ENCODE results near the gene ARMC5.

The ARMC5 gene

DNA sequence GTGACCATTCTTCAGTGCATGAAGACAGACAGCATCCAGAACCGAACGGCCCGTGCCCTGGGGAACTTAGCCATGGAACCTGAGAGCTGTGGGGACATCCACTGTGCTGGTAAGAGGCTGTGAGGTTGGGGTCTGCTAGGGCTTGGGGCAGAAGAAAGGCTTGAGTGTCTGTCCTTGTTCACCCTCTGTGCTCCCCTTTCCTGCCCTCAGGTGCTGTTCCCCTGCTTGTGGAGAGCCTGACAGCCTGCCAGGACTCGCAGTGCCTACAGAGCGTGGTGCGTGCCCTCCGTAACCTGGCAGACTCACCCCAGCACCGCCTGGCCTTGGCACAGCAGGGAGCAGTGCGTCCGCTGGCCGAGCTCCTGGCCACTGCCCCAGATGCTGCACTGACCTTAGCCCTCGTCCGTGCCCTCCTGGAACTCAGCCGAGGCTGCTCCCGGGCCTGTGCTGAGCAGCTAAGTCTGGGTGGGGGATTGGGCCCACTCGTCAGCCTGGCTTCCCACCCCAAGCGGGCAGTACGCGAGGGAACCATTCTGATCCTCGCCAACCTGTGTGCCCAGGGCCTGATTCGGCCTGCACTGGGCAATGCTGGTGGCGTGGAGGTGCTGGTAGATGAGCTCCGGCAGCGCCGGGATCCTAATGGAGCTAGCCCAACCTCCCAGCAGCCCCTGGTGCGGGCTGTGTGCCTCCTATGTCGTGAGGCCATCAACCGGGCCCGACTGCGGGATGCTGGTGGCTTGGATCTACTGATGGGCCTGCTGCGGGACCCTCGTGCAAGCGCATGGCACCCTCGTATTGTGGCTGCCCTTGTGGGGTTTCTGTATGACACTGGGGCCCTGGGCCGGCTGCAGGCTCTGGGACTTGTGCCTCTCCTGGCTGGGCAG is 2.9 kb downstream of the ARMC5 start:
- no peaks in the 10 kb centered on the region for H3K9me3 Mint-ChIP-seq
- TF ChIP-seq, protein P1, sequence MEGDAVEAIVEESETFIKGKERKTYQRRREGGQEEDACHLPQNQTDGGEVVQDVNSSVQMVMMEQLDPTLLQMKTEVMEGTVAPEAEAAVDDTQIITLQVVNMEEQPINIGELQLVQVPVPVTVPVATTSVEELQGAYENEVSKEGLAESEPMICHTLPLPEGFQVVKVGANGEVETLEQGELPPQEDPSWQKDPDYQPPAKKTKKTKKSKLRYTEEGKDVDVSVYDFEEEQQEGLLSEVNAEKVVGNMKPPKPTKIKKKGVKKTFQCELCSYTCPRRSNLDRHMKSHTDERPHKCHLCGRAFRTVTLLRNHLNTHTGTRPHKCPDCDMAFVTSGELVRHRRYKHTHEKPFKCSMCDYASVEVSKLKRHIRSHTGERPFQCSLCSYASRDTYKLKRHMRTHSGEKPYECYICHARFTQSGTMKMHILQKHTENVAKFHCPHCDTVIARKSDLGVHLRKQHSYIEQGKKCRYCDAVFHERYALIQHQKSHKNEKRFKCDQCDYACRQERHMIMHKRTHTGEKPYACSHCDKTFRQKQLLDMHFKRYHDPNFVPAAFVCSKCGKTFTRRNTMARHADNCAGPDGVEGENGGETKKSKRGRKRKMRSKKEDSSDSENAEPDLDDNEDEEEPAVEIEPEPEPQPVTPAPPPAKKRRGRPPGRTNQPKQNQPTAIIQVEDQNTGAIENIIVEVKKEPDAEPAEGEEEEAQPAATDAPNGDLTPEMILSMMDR (IDR thresholded peaks at IDR 0.05; ENCODE audit: unreplicated experiment in 3 of 3): no peak
- H3K27ac Mint-ChIP-seq: no peak overlapping the region
- peaks cover 29% of the 10 kb centered on the region for H3K36me3 Mint-ChIP-seq (ENCODE audit: low read depth)
- peaks cover 18% of the 10 kb centered on the region for H3K4me1 Mint-ChIP-seq
- H3K27me3 Mint-ChIP-seq (ENCODE audit: low read depth): no peaks in the 10 kb centered on the region
- no peak overlapping the region for H3K4me3 Mint-ChIP-seq

DNA sequence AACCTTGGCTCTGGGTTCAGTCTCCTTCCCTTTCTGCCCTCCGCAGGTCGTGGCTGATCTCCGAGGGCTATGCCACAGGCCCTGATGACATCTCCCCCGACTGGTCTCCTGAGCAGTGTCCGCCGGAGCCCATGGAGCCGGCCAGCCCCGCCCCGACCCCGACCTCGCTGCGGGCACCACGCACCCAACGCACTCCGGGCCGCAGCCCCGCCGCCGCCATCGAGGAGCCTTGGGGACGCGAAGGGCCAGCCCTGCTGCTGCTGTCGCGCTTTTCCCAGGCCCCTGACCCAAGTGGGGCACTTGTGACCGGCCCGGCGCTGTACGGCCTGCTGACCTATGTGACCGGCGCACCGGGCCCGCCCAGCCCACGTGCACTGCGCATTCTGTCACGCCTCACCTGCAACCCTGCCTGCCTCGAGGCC is 5.1 kb downstream of the ARMC5 start:
- Mint-ChIP-seq H3K36me3 (ENCODE audit: low read depth) (peaks cover 29% of the 10 kb centered on the region), H3K9me3 (no peaks in the 10 kb centered on the region), H3K4me1 (peaks cover 13% of the 10 kb centered on the region), H3K27ac (no peak overlapping the region), H3K4me3 (no peak overlapping the region), H3K27me3 (ENCODE audit: low read depth) (no peaks in the 10 kb centered on the region)
- TF ChIP-seq, protein P1 (IDR thresholded peaks at IDR 0.05; ENCODE audit: unreplicated experiment in 3 of 3): no peak

DNA sequence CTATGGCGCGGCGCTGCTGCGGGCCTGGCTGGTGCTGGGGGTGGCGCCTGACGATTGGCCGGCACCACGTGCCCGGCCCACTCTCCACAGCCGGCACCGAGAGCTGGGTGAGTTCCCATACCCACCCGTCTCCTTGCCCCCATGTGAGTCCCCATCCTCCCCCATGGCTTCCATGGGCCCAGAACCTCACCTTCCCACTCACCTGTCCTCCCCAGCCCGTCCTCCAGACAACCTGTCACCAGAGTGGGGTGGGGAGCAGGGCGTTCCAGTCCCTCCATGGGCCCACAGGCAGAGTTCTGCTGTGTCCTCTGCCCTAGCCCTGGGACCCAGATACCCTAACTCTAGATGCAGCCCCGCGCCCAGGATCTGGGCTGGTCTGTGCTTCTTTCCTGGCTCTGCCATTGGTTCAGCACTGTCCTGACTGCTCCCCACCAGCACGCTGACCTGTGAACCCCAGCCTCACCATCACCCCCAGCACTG is 5.5 kb downstream of the ARMC5 start:
- Mint-ChIP-seq H3K27me3 (ENCODE audit: low read depth) (no peaks in the 10 kb centered on the region), H3K27ac (no peak overlapping the region), H3K36me3 (ENCODE audit: low read depth) (peaks cover 29% of the 10 kb centered on the region), H3K4me3 (no peak overlapping the region), H3K4me1 (peaks cover 13% of the 10 kb centered on the region), H3K9me3 (no peaks in the 10 kb centered on the region)
- TF ChIP-seq, protein P1 (IDR thresholded peaks at IDR 0.05; ENCODE audit: unreplicated experiment in 3 of 3): no peak

DNA sequence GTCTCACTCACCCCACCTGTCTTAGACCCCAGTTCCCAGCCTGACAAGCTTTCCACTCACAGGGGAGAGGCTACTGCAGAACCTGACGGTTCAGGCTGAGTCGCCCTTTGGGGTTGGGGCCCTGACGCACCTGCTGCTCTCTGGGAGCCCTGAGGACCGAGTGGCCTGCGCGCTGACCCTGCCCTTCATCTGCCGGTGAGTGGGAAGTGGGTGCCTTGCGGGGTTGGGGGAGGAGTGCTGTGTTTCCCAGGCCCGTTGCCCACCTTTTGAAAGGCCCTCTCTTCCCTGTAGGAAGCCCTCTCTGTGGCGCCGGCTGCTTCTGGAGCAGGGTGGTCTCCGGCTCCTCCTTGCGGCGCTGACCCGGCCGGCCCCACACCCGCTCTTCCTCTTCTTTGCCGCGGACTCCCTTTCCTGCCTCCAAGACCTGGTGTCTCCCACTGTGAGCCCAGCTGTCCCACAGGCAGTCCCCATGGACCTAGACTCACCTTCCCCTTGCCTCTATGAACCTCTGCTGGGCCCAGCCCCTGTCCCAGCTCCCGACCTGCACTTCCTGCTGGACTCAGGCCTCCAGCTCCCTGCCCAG is 6.6 kb downstream of the ARMC5 start:
- TF ChIP-seq, protein P1 (IDR thresholded peaks at IDR 0.05; ENCODE audit: unreplicated experiment in 3 of 3): no peak
- no peak overlapping the region for H3K27ac Mint-ChIP-seq
- H3K36me3 Mint-ChIP-seq (ENCODE audit: low read depth): peaks cover 29% of the 10 kb centered on the region
- H3K4me1 Mint-ChIP-seq: peaks cover 5% of the 10 kb centered on the region
- no peaks in the 10 kb centered on the region for H3K9me3 Mint-ChIP-seq
- H3K4me3 Mint-ChIP-seq: no peak overlapping the region
- peaks cover under 1% of the 10 kb centered on the region for H3K27me3 Mint-ChIP-seq (ENCODE audit: low read depth)

DNA sequence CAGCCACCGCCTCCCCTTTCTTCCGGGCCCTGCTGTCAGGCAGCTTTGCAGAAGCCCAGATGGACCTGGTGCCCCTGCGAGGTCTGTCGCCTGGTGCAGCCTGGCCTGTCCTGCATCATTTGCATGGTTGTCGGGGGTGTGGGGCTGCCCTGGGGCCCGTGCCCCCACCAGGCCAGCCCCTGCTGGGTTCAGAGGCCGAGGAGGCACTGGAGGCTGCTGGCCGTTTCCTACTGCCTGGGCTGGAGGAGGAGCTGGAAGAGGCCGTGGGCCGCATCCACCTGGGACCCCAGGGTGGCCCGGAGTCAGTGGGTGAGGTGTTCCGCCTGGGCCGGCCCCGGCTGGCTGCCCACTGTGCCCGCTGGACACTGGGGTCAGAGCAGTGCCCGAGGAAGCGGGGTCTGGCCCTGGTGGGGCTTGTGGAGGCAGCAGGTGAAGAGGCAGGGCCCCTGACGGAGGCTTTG is 7.1 kb downstream of the ARMC5 start:
- peaks cover 4% of the 10 kb centered on the region for H3K27me3 Mint-ChIP-seq (ENCODE audit: low read depth)
- H3K9me3 Mint-ChIP-seq: no peaks in the 10 kb centered on the region

More for the DNA sequence above, 7.1 kb downstream of the ARMC5 start:
- peaks cover 29% of the 10 kb centered on the region for H3K36me3 Mint-ChIP-seq (ENCODE audit: low read depth)
- H3K4me1 Mint-ChIP-seq: peaks cover 6% of the 10 kb centered on the region
- TF ChIP-seq, protein P1 (IDR thresholded peaks at IDR 0.05; ENCODE audit: unreplicated experiment in 3 of 3): no peak
- H3K27ac Mint-ChIP-seq: no peak overlapping the region
- H3K4me3 Mint-ChIP-seq: no peak overlapping the region
